Gastrocnemius medialis (tissue), 4 donors: ENCODE results near the gene KHSRP.
A peak's percentile ranks its signal among the peaks of the same experiment; 100 is the strongest.

Experiments
- CTCF ChIP-seq, 5 experiments: fragments of 450-650 bp in 3 of 5; fragments of 200-600 bp in 2 of 5; sonication (generic) in 2 of 5; IDR thresholded peaks in 4 of 5; conservative IDR thresholded peaks in 1 of 5; 1 replicate in 4 of 5; 2 replicates in 1 of 5; pipeline ENCODE4 v1.5.1; 2016 to 2019; ENCODE audit warnings: antibody characterized with exemption in 5 of 5, mild to moderate bottlenecking in 3 of 5, moderate library complexity in 3 of 5
- POLR2A ChIP-seq, 2 donors: fragments of 450-650 bp; IDR thresholded peaks; one replicate each; pipeline ENCODE4 v1.6.1; 2017; ENCODE audit warnings: antibody characterized with exemption in 2 of 2, mild to moderate bottlenecking in 2 of 2, moderate library complexity in 2 of 2

- peak in 1 of 5 experiments; percentile 16 for TF ChIP-seq CTCF (IDR thresholded peaks at IDR 0.05 in 4 of 5, conservative IDR thresholded peaks at IDR 0.05 in 1 of 5)
- TF ChIP-seq POLR2A (IDR thresholded peaks at IDR 0.05), result no peak
Measured at GRCh38 chr19:6417713-6418561, 6.7 kb downstream of the KHSRP start.
